DOHH2 (cell line): Measurements from ENCODE around the gene ZNF282.
"Not testable (repeated sequence)": the region's sequence is repeated elsewhere in the genome, so short reads cannot be mapped to it uniquely, and the experiment has no call there.

Experiments
- H3F3A ChIP-seq: fragments of 200-600 bp; sonication (generic), shearing (Covaris generic); 2 replicates; pipeline ENCODE4 v1.6.0; 2016; ENCODE audit warnings: antibody characterized with exemption, mild to moderate bottlenecking; ENCODE audit not compliant: control insufficient read depth, insufficient read depth
- H3K27ac ChIP-seq: fragments of 200-600 bp; sonication (generic); 2 replicates; pipeline ENCODE4 v1.5.1; 2014; ENCODE audit warnings: low read depth, mild to moderate bottlenecking, low read length, moderate library complexity
- H3K27me3 ChIP-seq: fragments of 200-600 bp; sonication (generic); 2 replicates; pipeline ENCODE4 v1.6.1; 2014; ENCODE audit warnings: mild to moderate bottlenecking, low read length, mixed read lengths; ENCODE audit not compliant: control insufficient read depth
- H3K36me3 ChIP-seq: fragments of 200-600 bp; sonication (generic); 2 replicates; pipeline ENCODE4 v1.6.1; 2014; ENCODE audit warnings: mild to moderate bottlenecking, low read length, moderate library complexity, mixed read lengths; ENCODE audit not compliant: control insufficient read depth
- H3K4me1 ChIP-seq: fragments of 200-600 bp; sonication (generic); 2 replicates; pipeline ENCODE4 v1.6.1; 2014; ENCODE audit warnings: mild to moderate bottlenecking, low read length, mixed read lengths; ENCODE audit not compliant: control insufficient read depth
- H3K4me2 ChIP-seq: fragments of 200-600 bp; sonication (generic); 2 replicates; pipeline ENCODE4 v1.6.0; 2014; ENCODE audit warnings: mild to moderate bottlenecking, low read length, moderate library complexity
- H3K4me3 ChIP-seq: fragments of 200-600 bp; sonication (generic); 2 replicates; pipeline ENCODE4 v1.5.1; 2014; ENCODE audit warnings: mild to moderate bottlenecking, low read length, mixed read lengths
- H3K79me2 ChIP-seq: fragments of 200-600 bp; sonication (generic); 2 replicates; pipeline ENCODE4 v1.6.1; 2014; ENCODE audit warnings: mild to moderate bottlenecking, low read length, mixed read lengths; ENCODE audit not compliant: control insufficient read depth
- H3K9me2 ChIP-seq: fragments of 200-600 bp; sonication (generic); replicated peaks from 2 replicates; pipeline ENCODE4 v1.6.1; 2014; ENCODE audit warnings: mild to moderate bottlenecking, low read length, mixed read lengths; ENCODE audit not compliant: control insufficient read depth
- H3K9me3 ChIP-seq: fragments of 200-600 bp; sonication (generic); 2 replicates; pipeline ENCODE4 v1.6.1; 2014; ENCODE audit warnings: antibody characterized with exemption, low read length, mixed read lengths; ENCODE audit not compliant: control insufficient read depth, insufficient read depth
- H4K20me1 ChIP-seq: fragments of 200-600 bp; sonication (generic); 2 replicates; pipeline ENCODE4 v1.6.0; 2014; ENCODE audit warnings: low read depth, mild to moderate bottlenecking, antibody characterized with exemption, low read length, moderate library complexity; ENCODE audit not compliant: control insufficient read depth, insufficient read depth
- CTCF ChIP-seq: fragments of 200-600 bp; sonication (generic); IDR thresholded peaks from one replicate; pipeline ENCODE4 v1.5.1; 2014; ENCODE audit warnings: antibody characterized with exemption, mild to moderate bottlenecking, low read depth, low read length; ENCODE audit not compliant: poor library complexity, severe bottlenecking
- EZH2phosphoT487 ChIP-seq: fragments of 200-600 bp; sonication (generic); IDR thresholded peaks from 2 replicates; pipeline ENCODE4 v1.6.1; 2017; ENCODE audit warnings: borderline replicate concordance, mild to moderate bottlenecking, antibody characterized with exemption, low read length, moderate library complexity, mixed read lengths

Gene ZNF282

GRCh38 chr7:149228831-149229471, 33.6 kb downstream of the ZNF282 start:
- peaks cover 5% of the 10 kb centered on the region for H3K27me3 ChIP-seq

GRCh38 chr7:149229526-149229925, 34.2 kb downstream of the ZNF282 start:
- H3K4me3 ChIP-seq = no peak overlapping the region
- no peak overlapping the region for H3K4me2 ChIP-seq
- H3K79me2 ChIP-seq = no peaks in the 10 kb centered on the region
- no peak overlapping the region for H3K27ac ChIP-seq
- no peak for TF ChIP-seq CTCF
- TF ChIP-seq EZH2phosphoT487 = no peak
- H3K36me3 ChIP-seq = peaks cover 14% of the 10 kb centered on the region
- no peaks in the 10 kb centered on the region for H4K20me1 ChIP-seq
- no peaks in the 10 kb centered on the region for H3K4me1 ChIP-seq
- no peaks in the 10 kb centered on the region for H3K9me3 ChIP-seq
- peaks cover 5% of the 10 kb centered on the region for H3K27me3 ChIP-seq
- no peaks in the 10 kb centered on the region; the same call in none of the 2 replicates for H3F3A ChIP-seq
- no peaks in the 10 kb centered on the region for H3K9me2 ChIP-seq

More at GRCh38 chr7:149228831-149229471, 33.6 kb downstream of the ZNF282 start:
- H3K27ac ChIP-seq = no peak overlapping the region
- no peak overlapping the region for H3K4me2 ChIP-seq
- H3K4me1 ChIP-seq = no peaks in the 10 kb centered on the region
- H3F3A ChIP-seq = no peaks in the 10 kb centered on the region; the same call in none of the 2 replicates
- no peaks in the 10 kb centered on the region for H4K20me1 ChIP-seq
- H3K9me2 ChIP-seq = no peaks in the 10 kb centered on the region
- H3K9me3 ChIP-seq = no peaks in the 10 kb centered on the region
- TF ChIP-seq CTCF = no peak
- no peak for TF ChIP-seq EZH2phosphoT487
- no peaks in the 10 kb centered on the region for H3K79me2 ChIP-seq
- H3K36me3 ChIP-seq = peaks cover 19% of the 10 kb centered on the region
- H3K4me3 ChIP-seq = no peak overlapping the region

- H3K9me3 ChIP-seq = no peaks in the 10 kb centered on the region
- no peaks in the 10 kb centered on the region for H3K36me3 ChIP-seq
- no peaks in the 10 kb centered on the region for H3K79me2 ChIP-seq
- H3K4me2 ChIP-seq = no peak overlapping the region
- H3K4me3 ChIP-seq = no peak overlapping the region
- peaks cover 9% of the 10 kb centered on the region for H3K27me3 ChIP-seq
- H3K9me2 ChIP-seq = no peaks in the 10 kb centered on the region
- H4K20me1 ChIP-seq = no peaks in the 10 kb centered on the region
- H3K27ac ChIP-seq = no peak overlapping the region
- no peaks in the 10 kb centered on the region for H3K4me1 ChIP-seq
- H3F3A ChIP-seq = no peaks in the 10 kb centered on the region; the same call in none of the 2 replicates
- no peak for TF ChIP-seq EZH2phosphoT487
- TF ChIP-seq CTCF = no peak
These were observed 37.0 kb downstream of the ZNF282 start for GRCh38 chr7:149232362-149232761.

GRCh38 chr7:149233655-149234204, 38.4 kb downstream of the ZNF282 start:
- not testable (repeated sequence) for H3K4me1 ChIP-seq, H4K20me1 ChIP-seq, H3K9me2 ChIP-seq, H3F3A ChIP-seq, H3K27ac ChIP-seq, H3K4me3 ChIP-seq, H3K79me2 ChIP-seq, H3K9me3 ChIP-seq, H3K4me2 ChIP-seq, H3K36me3 ChIP-seq
- H3K27me3 ChIP-seq = peaks cover 21% of the 10 kb centered on the region
